GM10248 (cell line): ENCODE measurements around the gene HRC.

ENCODE experiments used
- CTCF ChIA-PET: fragments of 300-600 bp; sonication (Branson Sonifier 250); formaldehyde crosslinking; extraction: SDS; loops from one replicate; lab custom pipeline; 2021; ENCODE audit warnings: antibody characterized with exemption; lab: Yijun Ruan, JAX
- POLR2A ChIA-PET: fragments of 350-650 bp; sonication (Branson Sonifier 250); formaldehyde crosslinking; extraction: SDS; loops from one replicate; lab custom pipeline; 2020; ENCODE audit warnings: antibody characterized with exemption; lab: Yijun Ruan, JAX
- DNase-seq: peaks from one replicate; pipeline ENCODE4 v3.0.0; 2012; ENCODE audit errors: extremely low spot score
- CTCF ChIP-seq: IDR thresholded peaks from 2 replicates; pipeline ENCODE4 v1.5.1; 2012; ENCODE audit warnings: mild to moderate bottlenecking, low read depth; ENCODE audit errors: extremely low read depth, missing control alignments, control extremely low read depth

Gene HRC

GRCh38 chr19:49102303-49102702 is 52.9 kb downstream of the HRC start:
- no peak for DNase-seq
- POLR2A ChIA-PET, result no interaction called here
- CTCF ChIA-PET, result no interaction called here
- TF ChIP-seq CTCF, result no peak
